Measurements from ENCODE around the gene GAS2L2.

- TF ChIP-seq CTCF (IDR thresholded peaks at IDR 0.05 in 8 of 11, conservative IDR thresholded peaks at IDR 0.05 in 3 of 11) = no peak
- TF ChIP-seq POLR2A (IDR thresholded peaks at IDR 0.05) = no peak
Measured at GRCh38 chr17:35773129-35773528, 20.1 kb upstream of the GAS2L2 start.
